ENCODE measurements around the gene IFT52.

The IFT52 gene

DNA sequence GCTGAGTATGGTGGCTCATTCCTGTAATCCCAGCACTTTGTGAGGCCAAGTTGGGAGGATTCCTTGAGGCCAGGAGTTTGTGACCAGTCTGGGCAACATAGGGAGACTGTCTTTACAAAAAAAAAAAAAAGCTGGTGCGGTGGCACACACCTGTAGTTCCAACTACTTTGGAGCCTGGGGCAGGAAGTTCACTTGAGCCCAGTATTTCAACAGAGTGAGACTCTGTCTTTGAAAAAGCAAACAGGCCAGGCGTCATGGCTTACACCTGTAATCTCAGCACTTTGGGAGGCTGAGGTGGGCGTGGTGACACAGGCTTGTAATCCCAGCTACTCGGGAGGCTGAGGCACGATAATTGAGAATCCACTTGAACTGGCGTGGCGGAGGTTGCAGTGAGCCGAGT, 104.8 kb downstream of the IFT52 start:
- DNase-seq, result no peak
